ENCODE data around the gene CDCA4.

GRCh38 chr14:104968153-104968527 lies 52.7 kb downstream of the CDCA4 start:
- TF ChIP-seq CTCF (IDR thresholded peaks at IDR 0.05; ENCODE audit: low read depth, low read length) (no peak), EZH2phosphoT487 (IDR thresholded peaks at IDR 0.05; ENCODE audit: low read depth) (no peak)

Measured in OCI-LY3 (cell line).